H1 (cell line): ENCODE data around the gene TPRX1. TPM values are rescaled to one million over a fixed set of nuclear protein-coding genes. Genes with fewer than 3 reads are reported as not detected.

Experiments
- BRCA1 ChIP-seq: IDR thresholded peaks from 2 replicates; pipeline ENCODE4 v1.6.1; 2012; ENCODE audit warnings: low read depth, low read length, improper control_type of control experiment
- CEBPB ChIP-seq: IDR thresholded peaks from 2 replicates; pipeline ENCODE4 v1.6.1; 2012; ENCODE audit warnings: low read depth, low read length
- CHD7 ChIP-seq: fragments of 300-600 bp; sonication (generic); IDR thresholded peaks from 2 replicates; pipeline ENCODE4 v1.7.1; 2012; ENCODE audit warnings: low read length, moderate library complexity, mild to moderate bottlenecking, inconsistent platforms; ENCODE audit not compliant: insufficient replicate concordance
- CTCF ChIP-seq, 3 experiments: IDR thresholded peaks; 1 replicate in 2 of 3; 2 replicates in 1 of 3; pipeline versions ENCODE4 v1.5.1 to v1.6.1; 2011; ENCODE audit warnings: low read length in 3 of 3, mild to moderate bottlenecking in 3 of 3, inconsistent platforms in 2 of 3, low read depth in 1 of 3, moderate library complexity in 1 of 3; ENCODE audit not compliant: insufficient read depth in 1 of 3; ENCODE audit errors: control extremely low read depth in 1 of 3
- RAD21 ChIP-seq, 2 experiments: IDR thresholded peaks in 1 of 2; conservative IDR thresholded peaks in 1 of 2; 2 replicates each; pipeline ENCODE4 v1.6.1; 2011; ENCODE audit warnings: low read depth in 2 of 2, low read length in 2 of 2, improper control_type of control experiment in 1 of 2, inconsistent platforms in 1 of 2, mild to moderate bottlenecking in 1 of 2, moderate library complexity in 1 of 2
- RBBP5 ChIP-seq: IDR thresholded peaks from 2 replicates; pipeline ENCODE4 v1.7.1; 2012; ENCODE audit warnings: low read depth, mild to moderate bottlenecking, inconsistent platforms, low read length, moderate library complexity, borderline replicate concordance
- SP1 ChIP-seq: IDR thresholded peaks from 2 replicates; pipeline ENCODE4 v1.6.1; 2011; ENCODE audit warnings: low read depth, low read length
- polyA plus RNA-seq, 7 experiments: library from polyadenylated mRNA; depleted of rRNA in 3 of 7; stranded (reverse) in 5 of 7; unstranded in 2 of 7; fragments of >200 nt in 5 of 7; fragments of 200-250 nt in 2 of 7; gene quantifications; 1 replicate in 5 of 7; 2 replicates in 1 of 7; 4 replicates in 1 of 7; pipeline versions ENCODE4 v1.2.1 to v1.2.3, GENCODE V29; 2011 to 2013; ENCODE audit warnings: missing spikeins in 2 of 7, mixed read lengths in 2 of 7
- total RNA-seq: library from RNA; stranded (reverse); fragmentation: NEBNext Ultra II Directional; extraction: Animal tissue kit (Norgen Biotek cat#: 25700); gene quantifications from 2 replicates; pipeline ENCODE4 v1.2.1, GENCODE V29; 2021

Gene TPRX1
- total and polyA plus RNA-seq, 2 of the 8 experiments (the other 6 are each of a cell fraction or from before 2014, with no cell fraction given): 0.03 TPM; not detected in 1

- TF ChIP-seq CHD7 (no peak), BRCA1 (no peak), RAD21 (IDR thresholded peaks at IDR 0.05 in 1 of 2, conservative IDR thresholded peaks at IDR 0.05 in 1 of 2; ENCODE audit: low read depth in 2 of 2, low read length in 2 of 2) (no peak), CTCF (IDR thresholded peaks at IDR 0.05; ENCODE audit: control extremely low read depth in 1 of 3, insufficient read depth in 1 of 3, low read depth in 1 of 3, low read length in 3 of 3) (no peak), CEBPB (no peak), SP1 (no peak), RBBP5 (no peak)
Observed at GRCh38 chr19:47756627-47756929, 47.8 kb downstream of the TPRX1 start (continued).
